GM12875 (cell line): ENCODE data around the gene CPA1.

Experiments
- H3K4me3 ChIP-seq: one replicate; pipeline ENCODE4 v1.5.1; 2011; ENCODE audit warnings: low read depth, low read length, control low read depth
- TF ChIP-seq, protein P1 (sequence below): IDR thresholded peaks from 2 replicates; pipeline ENCODE4 v1.5.1; 2011; ENCODE audit warnings: low read depth, mild to moderate bottlenecking, control low read depth, inconsistent platforms, low read length, moderate library complexity, borderline replicate concordance; ENCODE audit not compliant: insufficient read depth

Gene CPA1

DNA sequence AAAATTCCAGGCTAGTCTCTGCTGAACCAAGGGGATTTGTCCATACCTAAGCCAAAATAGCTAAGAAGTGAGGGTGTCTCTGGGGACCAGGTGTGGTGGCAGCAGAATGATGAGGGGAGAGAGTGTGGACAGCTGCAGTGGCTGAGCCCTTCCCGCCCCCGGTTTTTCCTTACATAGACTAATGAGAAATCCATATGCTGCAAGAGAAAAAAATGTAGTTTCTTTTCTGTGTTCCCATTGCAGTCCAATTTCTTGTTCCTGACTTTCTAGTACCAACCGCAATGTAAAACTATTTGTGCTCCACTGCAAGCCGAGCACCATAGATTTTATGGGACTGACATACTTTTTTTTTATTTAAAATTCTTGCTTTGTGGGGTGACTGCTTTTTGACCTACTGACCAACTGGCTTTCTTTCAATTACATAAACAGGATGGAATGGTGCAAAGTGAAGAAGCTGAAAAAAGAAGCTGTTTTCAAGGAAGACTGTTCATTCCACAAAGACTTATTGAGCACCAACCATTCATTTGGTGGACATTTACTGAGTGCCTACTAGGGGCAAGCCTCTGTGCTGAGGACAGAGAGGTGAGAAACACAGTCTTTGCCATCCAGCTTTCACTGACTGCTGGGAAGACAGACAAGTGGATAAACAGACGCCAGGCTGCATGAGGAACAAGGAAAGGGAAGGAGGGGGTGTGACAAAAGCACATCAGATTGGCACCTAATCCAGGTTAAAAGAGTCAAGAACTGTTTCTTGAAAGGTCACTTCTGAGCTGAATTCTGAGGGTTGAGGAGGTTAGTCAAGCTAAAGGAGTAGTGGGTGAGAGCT lies 50.8 kb downstream of the CPA1 start:
- no peak overlapping the region for H3K4me3 ChIP-seq
- TF ChIP-seq, protein P1, sequence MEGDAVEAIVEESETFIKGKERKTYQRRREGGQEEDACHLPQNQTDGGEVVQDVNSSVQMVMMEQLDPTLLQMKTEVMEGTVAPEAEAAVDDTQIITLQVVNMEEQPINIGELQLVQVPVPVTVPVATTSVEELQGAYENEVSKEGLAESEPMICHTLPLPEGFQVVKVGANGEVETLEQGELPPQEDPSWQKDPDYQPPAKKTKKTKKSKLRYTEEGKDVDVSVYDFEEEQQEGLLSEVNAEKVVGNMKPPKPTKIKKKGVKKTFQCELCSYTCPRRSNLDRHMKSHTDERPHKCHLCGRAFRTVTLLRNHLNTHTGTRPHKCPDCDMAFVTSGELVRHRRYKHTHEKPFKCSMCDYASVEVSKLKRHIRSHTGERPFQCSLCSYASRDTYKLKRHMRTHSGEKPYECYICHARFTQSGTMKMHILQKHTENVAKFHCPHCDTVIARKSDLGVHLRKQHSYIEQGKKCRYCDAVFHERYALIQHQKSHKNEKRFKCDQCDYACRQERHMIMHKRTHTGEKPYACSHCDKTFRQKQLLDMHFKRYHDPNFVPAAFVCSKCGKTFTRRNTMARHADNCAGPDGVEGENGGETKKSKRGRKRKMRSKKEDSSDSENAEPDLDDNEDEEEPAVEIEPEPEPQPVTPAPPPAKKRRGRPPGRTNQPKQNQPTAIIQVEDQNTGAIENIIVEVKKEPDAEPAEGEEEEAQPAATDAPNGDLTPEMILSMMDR, result no peak

DNA sequence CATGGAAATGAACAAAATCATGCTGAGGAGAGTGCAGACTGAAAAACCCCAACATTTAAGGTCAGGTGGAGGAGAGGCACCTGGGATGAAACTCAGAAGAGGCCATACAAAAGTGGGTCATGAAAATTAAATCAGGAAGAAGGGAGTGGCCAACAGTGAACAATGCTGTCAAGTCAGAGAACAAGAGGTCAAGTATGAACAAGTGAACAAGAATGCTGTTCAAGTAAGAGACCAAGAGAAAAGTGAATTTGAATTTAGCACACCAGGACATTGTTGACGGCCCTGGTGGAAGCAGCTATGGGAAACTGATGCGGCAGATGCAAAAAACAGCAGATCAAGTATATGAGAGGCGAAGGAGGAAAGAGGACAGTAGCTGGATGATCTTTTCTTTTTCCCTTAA lies 52.6 kb downstream of the CPA1 start:
- TF ChIP-seq, protein P1, result no peak
- H3K4me3 ChIP-seq, result no peak overlapping the region

DNA sequence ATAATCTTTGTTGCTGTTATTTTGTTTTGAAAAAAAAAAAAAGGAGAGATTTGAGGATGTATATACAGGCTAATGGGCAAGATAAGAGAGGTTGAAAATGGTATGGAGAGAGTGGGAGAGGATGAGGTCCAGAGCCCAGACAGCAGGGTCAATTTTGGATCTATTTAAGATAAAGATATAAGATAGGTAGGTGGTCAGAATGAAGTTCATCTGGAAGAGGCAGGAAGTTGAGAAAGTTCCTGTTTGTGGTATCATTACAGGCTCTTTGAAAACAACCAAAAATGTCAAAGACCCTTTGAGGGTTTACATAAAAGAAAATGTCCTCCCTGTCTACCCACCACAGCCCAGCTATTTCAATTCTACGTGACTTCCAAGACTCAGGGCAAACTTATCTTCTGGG lies 53.0 kb downstream of the CPA1 start:
- no peak overlapping the region for H3K4me3 ChIP-seq
- TF ChIP-seq, protein P1, result no peak

DNA sequence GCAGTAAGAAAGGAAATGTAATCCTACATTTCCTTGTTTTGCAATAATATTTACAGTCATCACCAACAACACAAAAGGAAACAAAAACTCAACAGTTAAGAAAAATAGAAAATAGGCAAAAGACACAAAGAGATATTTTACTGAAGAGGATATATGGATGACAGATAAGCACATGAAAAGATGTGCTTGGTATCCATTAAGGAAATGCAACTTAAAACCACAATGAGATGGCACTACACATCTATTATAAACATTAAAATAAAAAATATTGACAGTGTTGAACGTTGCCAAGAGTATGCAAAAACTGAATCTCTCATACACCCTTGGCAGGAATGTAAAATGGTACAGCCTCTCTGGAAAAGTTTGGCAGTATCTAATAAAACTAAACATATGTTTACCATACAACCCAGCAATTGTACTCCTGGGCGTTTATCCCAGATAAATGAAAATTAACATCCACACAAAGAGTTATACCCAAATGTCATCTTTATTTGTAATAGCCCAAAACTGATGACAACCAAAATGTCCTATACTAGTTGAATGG lies 55.1 kb downstream of the CPA1 start:
- TF ChIP-seq, protein P1, result no peak
- no peak overlapping the region for H3K4me3 ChIP-seq

DNA sequence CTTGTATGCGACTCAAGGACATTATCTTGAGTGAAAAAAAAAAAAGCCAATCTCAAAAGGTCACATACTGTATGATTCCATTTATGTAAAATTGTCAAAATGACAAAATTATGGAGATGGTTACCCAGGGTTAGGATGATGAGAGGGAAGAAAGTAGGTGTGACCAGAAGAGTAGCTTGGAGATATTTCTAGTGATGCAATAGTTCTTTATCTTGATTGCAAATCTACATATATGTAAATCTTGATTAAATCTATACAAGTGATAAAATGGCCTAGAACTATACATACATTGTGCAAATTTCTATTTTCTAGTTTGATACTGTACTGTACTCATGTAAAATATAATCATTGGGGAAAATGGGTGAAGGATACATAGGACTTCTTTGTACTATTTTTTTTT lies 56.0 kb downstream of the CPA1 start:
- no peak overlapping the region for H3K4me3 ChIP-seq
- TF ChIP-seq, protein P1, result no peak
